Coronary artery (tissue), 2 donors: ENCODE measurements around the gene MRAS.

Experiments
- DNase-seq: peaks from one replicate; pipeline ENCODE4 v3.0.0-alpha.2; 2017; ENCODE audit warnings: low spot score
- H3K27ac ChIP-seq, 2 donors: fragments of 200-600 bp; sonication (generic); one replicate each; pipeline ENCODE4 v1.5.1; 2016 to 2019
- H3K4me3 ChIP-seq: fragments of 200-600 bp; sonication (generic); 2 replicates; pipeline ENCODE4 v1.5.1; 2016; ENCODE audit warnings: mild to moderate bottlenecking, moderate library complexity
- TF ChIP-seq, protein P1 (sequence below): fragments of 200-600 bp; sonication (generic); IDR thresholded peaks from one replicate; pipeline ENCODE4 v1.5.1; 2019; ENCODE audit warnings: antibody characterized with exemption

Gene MRAS

DNA sequence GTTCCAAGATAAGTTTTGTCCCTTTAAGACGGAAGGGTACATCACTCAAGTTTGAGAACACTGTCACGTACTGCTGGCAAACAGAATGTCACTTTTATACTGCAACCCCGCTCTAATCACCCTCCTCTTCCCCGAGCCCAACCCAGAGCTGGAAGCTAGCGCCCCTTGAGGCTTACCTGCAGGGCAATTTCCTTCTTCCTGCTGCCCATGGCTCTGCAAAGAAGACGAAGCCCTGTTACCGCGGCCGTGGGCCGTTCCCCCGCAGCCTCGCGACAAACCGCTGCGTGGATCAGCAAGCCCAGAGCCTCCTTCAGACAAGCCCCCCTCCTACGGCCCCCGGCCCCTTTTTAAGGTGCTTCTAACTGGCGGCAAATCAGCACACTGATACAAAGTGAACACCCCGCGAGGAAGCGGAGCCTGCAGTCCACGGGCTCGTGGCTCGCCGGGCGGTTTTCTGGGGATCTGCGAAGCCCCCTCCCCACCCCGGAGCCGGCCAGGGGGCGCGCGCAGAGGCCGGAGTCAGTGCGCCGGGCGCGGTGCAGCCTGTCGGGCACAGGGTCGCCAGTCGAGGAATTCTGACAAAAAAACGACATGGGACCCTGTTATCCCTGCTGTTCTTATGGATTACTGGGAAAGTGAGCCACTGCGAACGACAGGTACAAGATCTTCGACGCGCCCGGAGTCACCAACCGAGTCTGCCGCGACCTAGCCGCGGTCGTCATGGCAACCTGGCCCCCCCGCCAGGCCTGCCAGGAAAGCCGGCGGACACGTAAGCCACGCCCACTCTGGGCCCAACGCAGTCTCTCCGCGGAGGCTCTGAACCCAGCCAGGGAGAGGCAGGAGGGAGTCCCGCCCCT is 19.0 kb upstream of the MRAS start, which contains the start of gene NME9:
TSS of gene NME9 (minus strand) at position 725 of the 857 bp plus-strand sequence. CDS start at position 209, 516 bp downstream.
- TF ChIP-seq, protein P1, sequence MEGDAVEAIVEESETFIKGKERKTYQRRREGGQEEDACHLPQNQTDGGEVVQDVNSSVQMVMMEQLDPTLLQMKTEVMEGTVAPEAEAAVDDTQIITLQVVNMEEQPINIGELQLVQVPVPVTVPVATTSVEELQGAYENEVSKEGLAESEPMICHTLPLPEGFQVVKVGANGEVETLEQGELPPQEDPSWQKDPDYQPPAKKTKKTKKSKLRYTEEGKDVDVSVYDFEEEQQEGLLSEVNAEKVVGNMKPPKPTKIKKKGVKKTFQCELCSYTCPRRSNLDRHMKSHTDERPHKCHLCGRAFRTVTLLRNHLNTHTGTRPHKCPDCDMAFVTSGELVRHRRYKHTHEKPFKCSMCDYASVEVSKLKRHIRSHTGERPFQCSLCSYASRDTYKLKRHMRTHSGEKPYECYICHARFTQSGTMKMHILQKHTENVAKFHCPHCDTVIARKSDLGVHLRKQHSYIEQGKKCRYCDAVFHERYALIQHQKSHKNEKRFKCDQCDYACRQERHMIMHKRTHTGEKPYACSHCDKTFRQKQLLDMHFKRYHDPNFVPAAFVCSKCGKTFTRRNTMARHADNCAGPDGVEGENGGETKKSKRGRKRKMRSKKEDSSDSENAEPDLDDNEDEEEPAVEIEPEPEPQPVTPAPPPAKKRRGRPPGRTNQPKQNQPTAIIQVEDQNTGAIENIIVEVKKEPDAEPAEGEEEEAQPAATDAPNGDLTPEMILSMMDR, result peak; percentile 44
- Histone ChIP-seq H3K27ac (peak within 1 kb of the TSS in 1 of 2 donors; percentile 52), H3K4me3 (peak within 1 kb of the TSS; percentile 78)
- DNase-seq, result peak; percentile 91

DNA sequence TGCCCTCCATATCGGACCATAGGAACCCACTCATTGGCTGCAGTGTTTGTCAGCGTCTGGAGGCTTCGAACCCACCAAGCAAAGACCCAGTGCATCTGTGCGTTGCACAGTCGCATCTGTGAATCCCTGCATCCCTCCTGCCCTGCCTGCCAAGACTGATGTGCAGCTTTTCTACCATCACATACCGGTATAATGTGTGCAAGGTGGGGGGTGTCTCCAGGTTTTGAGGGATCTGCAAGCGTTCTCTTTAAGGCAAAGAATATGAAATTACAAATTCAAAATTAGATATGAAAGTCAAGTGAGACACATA is 18.4 kb upstream of the MRAS start:
- DNase-seq, result no peak
- TF ChIP-seq, protein P1, result no peak
- Histone ChIP-seq H3K27ac (peak overlapping the region in 1 of 2 donors; percentile 52), H3K4me3 (peak overlapping the region; percentile 78)

DNA sequence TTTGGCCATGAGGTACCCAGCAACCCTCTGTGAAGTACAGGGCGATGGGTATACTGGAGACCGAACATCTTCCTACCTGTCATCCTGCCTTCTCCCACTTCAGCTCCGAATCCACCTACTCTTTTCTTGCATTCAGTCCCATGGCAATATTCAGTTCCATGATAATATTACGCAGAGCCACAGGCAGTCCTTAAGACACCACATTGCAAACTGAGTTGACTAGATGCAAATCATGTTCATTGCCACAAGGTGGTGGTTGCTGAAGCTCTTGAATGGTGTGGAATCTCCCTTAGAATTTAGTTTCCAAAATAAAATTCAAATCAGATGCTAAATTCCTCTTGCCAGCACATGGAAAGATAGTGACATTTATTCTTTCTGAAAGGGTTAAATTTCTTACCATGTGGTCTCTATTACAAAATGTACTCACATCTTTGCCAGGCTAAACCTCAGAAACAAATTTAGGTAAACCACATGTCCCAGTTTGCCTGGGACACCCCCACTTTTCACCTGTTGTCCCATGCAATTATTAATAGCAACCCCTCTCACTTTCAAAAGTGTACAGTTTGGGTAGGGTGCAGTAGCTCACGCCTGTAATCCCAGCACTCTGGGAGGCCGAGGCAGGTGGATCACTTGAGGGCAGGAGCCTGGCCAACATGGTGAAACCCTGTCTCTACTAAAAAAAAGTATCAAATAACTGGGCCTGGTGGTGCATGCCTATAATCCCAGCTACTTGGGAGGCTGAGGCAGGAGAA is 17.1 kb upstream of the MRAS start:
- no peak for DNase-seq
- Histone ChIP-seq H3K27ac (no peak overlapping the region), H3K4me3 (no peak overlapping the region)
- TF ChIP-seq, protein P1, result no peak

DNA sequence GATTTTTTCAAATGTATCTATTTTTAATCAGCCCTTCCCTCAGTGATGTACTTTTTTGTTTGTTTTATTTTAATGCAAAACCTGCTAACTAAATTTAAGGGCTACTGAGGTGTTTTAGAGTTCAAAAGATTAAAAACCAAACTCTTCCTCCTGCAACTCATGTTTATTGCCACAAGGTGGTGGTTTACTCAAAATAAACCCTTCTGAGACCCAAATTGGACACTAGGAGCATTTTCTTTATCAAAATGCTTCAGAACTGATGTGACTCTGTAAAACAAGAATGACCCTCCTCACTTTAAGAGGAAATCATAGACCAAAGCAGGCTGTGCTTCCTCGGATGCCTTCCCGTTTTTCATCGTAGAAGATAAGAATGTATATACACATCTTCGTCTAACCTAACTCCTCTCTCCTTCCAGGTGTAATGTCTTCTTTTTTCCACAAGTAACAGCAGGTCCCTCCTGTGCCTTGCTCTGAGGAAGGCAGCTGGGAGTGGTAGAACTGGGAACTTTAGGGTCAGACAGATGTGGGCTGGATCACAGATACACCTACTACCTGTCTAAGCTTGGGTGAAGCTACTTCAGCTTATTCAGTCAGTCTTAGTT is 15.8 kb upstream of the MRAS start:
- Histone ChIP-seq H3K4me3 (no peak overlapping the region), H3K27ac (no peak overlapping the region)
- DNase-seq, result no peak
- TF ChIP-seq, protein P1, result peak; percentile 40

GRCh38 chr3:138334608-138335007 is 13.8 kb upstream of the MRAS start:
- TF ChIP-seq, protein P1, result no peak
- no peak for DNase-seq
- Histone ChIP-seq H3K27ac (no peak overlapping the region), H3K4me3 (no peak overlapping the region)

DNA sequence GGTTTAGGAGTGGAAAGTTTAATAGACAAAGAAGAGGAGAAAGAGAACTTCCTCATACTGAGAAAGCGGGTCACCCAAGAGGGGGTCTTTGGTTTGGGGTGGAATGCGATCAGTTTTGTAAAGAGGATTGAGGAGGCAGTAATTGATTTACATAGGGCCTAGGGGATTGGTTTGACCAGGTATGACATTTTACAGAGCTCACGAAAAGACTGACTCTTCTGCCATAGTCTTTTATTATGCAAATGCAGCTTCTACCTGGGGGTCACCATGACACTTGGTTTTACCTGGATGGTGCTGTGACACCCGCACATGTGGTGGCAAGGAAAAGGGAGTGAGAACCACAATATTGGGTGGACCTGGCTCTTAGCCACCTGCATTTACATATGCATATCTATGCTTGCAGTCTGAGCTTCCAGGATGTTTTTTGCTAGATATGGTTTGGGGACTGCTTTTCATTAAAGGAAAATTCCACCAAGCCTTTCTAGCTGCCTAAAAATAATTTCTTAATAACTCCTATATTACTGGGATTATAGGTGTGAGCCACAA is 11.9 kb upstream of the MRAS start:
- H3K4me3 ChIP-seq, result no peak overlapping the region
- TF ChIP-seq, protein P1, result no peak
- DNase-seq, result no peak
- no peak overlapping the region for H3K27ac ChIP-seq
